K562 (cell line): Measurements from ENCODE around the gene SNRNP40. TPM values are rescaled to one million over a fixed set of nuclear protein-coding genes. Genes with fewer than 3 reads are reported as not detected.

Source experiments
- ATAC-seq: fragments of 200-7000 bp; cut with Tn5 transposase; 3 replicates; pipeline ENCODE4 v1.9.1; 2020; ENCODE audit warnings: moderate library complexity
- BruUV-seq: library from RNA; stranded (reverse); fragments of 400-500 nt; replicated peaks from 2 replicates; lab custom pipeline; 2021; lab: Mats Ljungman, UMichigan
- CTCF ChIA-PET: fragments of 300-600 bp; formaldehyde crosslinking; extraction: SDS; loops from one replicate; lab custom pipeline; 2021; ENCODE audit warnings: low intra/inter-chr PET ratio; lab: Yijun Ruan, JAX
- POLR2A ChIA-PET: fragments of 300-600, 350-650 bp; sonication (Branson Sonifier 250); formaldehyde crosslinking; extraction: SDS; loops from one replicate; lab custom pipeline; 2021; ENCODE audit warnings: antibody characterized with exemption, inconsistent platforms; lab: Yijun Ruan, JAX
- DNase-seq, 4 experiments: peaks; one replicate each; pipeline versions ENCODE4 v3.0.0 to v3.0.0-alpha.2; 2011 to 2018; ENCODE audit warnings: low spot score in 3 of 4, mixed read lengths in 3 of 4; ENCODE audit errors: extremely low read depth in 1 of 4
- FAIRE-seq: peaks from 2 replicates; lab custom pipeline; 2011; peaks lifted over from hg19 to GRCh38; lab: Jason Lieb, UNC
- H2AFZ ChIP-seq: 2 replicates; pipeline ENCODE4 v1.6.0; 2011; ENCODE audit warnings: low read depth, low read length, control low read depth, inconsistent platforms
- H3K27ac ChIP-seq: fragments of 200-600 bp; 3 replicates; pipeline ENCODE4 v1.8.0; 2011; ENCODE audit warnings: low read depth, mild to moderate bottlenecking, control low read depth, inconsistent platforms, low read length, moderate library complexity, mixed read lengths; ENCODE audit errors: extremely low read depth
- H3K27me3 ChIP-seq, 2 experiments: fragments of 300-600 bp in 1 of 2; 2 replicates in 1 of 2; 3 replicates in 1 of 2; pipeline versions ENCODE4 v1.6.0 to v1.8.0; 2011; ENCODE audit warnings: inconsistent platforms in 2 of 2, low read length in 2 of 2, mild to moderate bottlenecking in 1 of 2, mixed read lengths in 1 of 2, moderate library complexity in 1 of 2; ENCODE audit not compliant: control insufficient read depth in 2 of 2, insufficient read depth in 2 of 2
- H3K36me3 ChIP-seq: fragments of 300-600 bp; 3 replicates; pipeline ENCODE4 v1.8.0; 2011; ENCODE audit warnings: mild to moderate bottlenecking, low read length, inconsistent platforms; ENCODE audit not compliant: control insufficient read depth, insufficient read depth
- H3K4me1 ChIP-seq, 2 experiments: fragments of 200-600 bp in 1 of 2; replicated peaks in 1 of 2; 2 replicates in 1 of 2; 3 replicates in 1 of 2; pipeline versions ENCODE4 v1.5.1 to v1.8.0; 2011; ENCODE audit warnings: inconsistent platforms in 2 of 2, low read length in 2 of 2, mild to moderate bottlenecking in 1 of 2, mixed read lengths in 1 of 2, moderate library complexity in 1 of 2; ENCODE audit not compliant: control insufficient read depth in 2 of 2, insufficient read depth in 2 of 2
- H3K4me2 ChIP-seq: 2 replicates; pipeline ENCODE4 v1.6.1; 2011; ENCODE audit warnings: low read length, control low read depth, inconsistent platforms, mixed read lengths; ENCODE audit not compliant: insufficient read depth
- H3K4me3 ChIP-seq: fragments of 200-600 bp; sonication (generic), shearing (Covaris generic); 2 replicates; pipeline ENCODE4 v1.5.1; 2016; ENCODE audit warnings: control low read depth, inconsistent platforms
- H3K79me2 ChIP-seq: fragments of 200-600 bp; 3 replicates; pipeline ENCODE4 v1.8.0; 2011; ENCODE audit warnings: low read length, inconsistent platforms; ENCODE audit not compliant: control insufficient read depth, insufficient read depth
- H3K9ac ChIP-seq, 2 experiments: 2 replicates each; pipeline versions ENCODE4 v1.6.0 to v1.6.1; 2011; ENCODE audit warnings: low read depth in 2 of 2, low read length in 2 of 2, control low read depth in 1 of 2, inconsistent platforms in 1 of 2, mild to moderate bottlenecking in 1 of 2, mixed read lengths in 1 of 2; ENCODE audit not compliant: insufficient read depth in 1 of 2
- H3K9me1 ChIP-seq: one replicate; pipeline ENCODE4 v1.6.0; 2011; ENCODE audit warnings: inconsistent platforms, mild to moderate bottlenecking, low read length, moderate library complexity; ENCODE audit not compliant: control insufficient read depth, insufficient read depth
- H3K9me3 ChIP-seq: replicated peaks from 2 replicates; pipeline ENCODE4 v1.5.1; 2011; ENCODE audit warnings: low read depth, low read length, inconsistent platforms; ENCODE audit not compliant: control insufficient read depth, insufficient read depth
- H4K20me1 ChIP-seq: replicated peaks from 2 replicates; pipeline ENCODE4 v1.6.1; 2011; ENCODE audit warnings: low read length, inconsistent platforms, mixed read lengths; ENCODE audit not compliant: control insufficient read depth, insufficient read depth
- BRD4 ChIP-seq: fragments of 200-600 bp; sonication (generic); IDR thresholded peaks from 2 replicates; pipeline ENCODE4 v1.6.1; 2017; ENCODE audit warnings: inconsistent platforms
- DLX4 ChIP-seq: fragments of 250-450 bp; sonication (Bioruptor Pico); IDR thresholded peaks from 2 replicates; pipeline ENCODE4 v1.6.1; 2021; ENCODE audit warnings: mild to moderate bottlenecking
- FOXA1 ChIP-seq: fragments of 450-650 bp; IDR thresholded peaks from 2 replicates; pipeline ENCODE4 v1.6.1; 2016; ENCODE audit warnings: mild to moderate bottlenecking, borderline replicate concordance
- HES1 ChIP-seq: fragments of 450-650 bp; IDR thresholded peaks from 2 replicates; pipeline ENCODE4 v1.6.1; 2016; ENCODE audit warnings: low read depth, mild to moderate bottlenecking, moderate library complexity
- KAT7 ChIP-seq: sonication (generic); formaldehyde crosslinking; IDR thresholded peaks from 2 replicates; pipeline ENCODE4 v1.8.0; 2022; ENCODE audit warnings: missing genetic modification reagents, mild to moderate bottlenecking, borderline replicate concordance
- MED1 ChIP-seq: sonication (generic); formaldehyde crosslinking; IDR thresholded peaks from 2 replicates; pipeline ENCODE4 v1.8.1; 2023; ENCODE audit warnings: missing genetic modification reagents, borderline replicate concordance
- SMAD1 ChIP-seq: fragments of 150-350 bp; IDR thresholded peaks from 2 replicates; pipeline ENCODE4 v1.6.1; 2014; ENCODE audit warnings: low read length, low read depth; ENCODE audit not compliant: partially characterized antibody
- SRSF3 ChIP-seq: fragments of 200-400 bp; formaldehyde crosslinking; IDR thresholded peaks from 2 replicates; pipeline ENCODE4 v1.6.1; 2016; ENCODE audit warnings: mild to moderate bottlenecking, low read length, moderate library complexity; ENCODE audit not compliant: insufficient read depth
- ZBTB26 ChIP-seq: fragments of 450-650 bp; formaldehyde crosslinking; IDR thresholded peaks from 2 replicates; pipeline ENCODE4 v1.4.0; 2022; ENCODE audit warnings: missing genetic modification characterization
- ZNF143 ChIP-seq: sonication (generic); formaldehyde crosslinking; IDR thresholded peaks from 2 replicates; pipeline ENCODE4 v1.9.0; 2022; ENCODE audit warnings: mild to moderate bottlenecking, missing genetic modification reagents
- ZNF280A ChIP-seq: fragments of 450-650 bp; IDR thresholded peaks from 2 replicates; pipeline ENCODE4 v1.6.1; 2018; ENCODE audit warnings: mild to moderate bottlenecking, low read depth; ENCODE audit not compliant: partially characterized antibody
- ZNF384 ChIP-seq: IDR thresholded peaks from 2 replicates; pipeline ENCODE4 v1.6.1; 2012; ENCODE audit warnings: low read depth, low read length, improper control_type of control experiment
- ZNF395 ChIP-seq: fragments of 200-800 bp; sonication (Bioruptor generic); IDR thresholded peaks from 2 replicates; pipeline ENCODE4 v1.6.1; 2017; ENCODE audit warnings: missing genetic modification characterization, missing compliant biosample characterization
- ZNF830 ChIP-seq: fragments of 250-450 bp; sonication (Bioruptor Pico); IDR thresholded peaks from 2 replicates; pipeline ENCODE4 v1.5.0; 2021; ENCODE audit warnings: mild to moderate bottlenecking
- WGBS: fragments of 100-300 bp; shearing (Covaris generic); methylation state at CpG from one replicate; pipeline ENCODE4 v1.1.6; 2016; ENCODE audit warnings: low coverage, mixed read lengths; ENCODE audit not compliant: insufficient coverage; ENCODE audit errors: missing lambda C conversion rate; 5-methylcytosine and 5-hydroxymethylcytosine counted together
- in situ Hi-C: fragments of 300-500 bp; cut with MboI; formaldehyde crosslinking; loops from 4 replicates; pipeline ENCODE4 v1.15.0; 2018; ENCODE audit warnings: inconsistent platforms, mixed read lengths
- intact Hi-C: fragments of 100-400 bp; cut with micrococcal nuclease; formaldehyde crosslinking; loops from 2 replicates; pipeline ENCODE4 v1.14.2; 2022
- polyA plus RNA-seq, 8 experiments: library from polyadenylated mRNA; depleted of rRNA in 4 of 8; stranded (reverse) in 5 of 8; unstranded in 3 of 8; fragments of >200 nt; fragmentation: Nextera tagmentation in 2 of 8; fragmentation: Illumina TruSeq in 1 of 8; extraction: Ambion mirVana in 2 of 8; extraction: Trizol in 1 of 8; gene quantifications; 2 replicates each; pipeline versions ENCODE4 v1.2.1 to v1.2.3, GENCODE V29; 2011 to 2014; ENCODE audit warnings: inconsistent platforms in 1 of 8, missing spikeins in 1 of 8
- total RNA-seq, 7 experiments: library from RNA; depleted of rRNA in 6 of 7; stranded (reverse); fragments of >200 nt in 6 of 7; fragmentation: Illumina TruSeq in 2 of 7; extraction: Trizol in 2 of 7; gene quantifications; 2 replicates each; pipeline versions ENCODE4 v1.2.1 to v1.2.3, GENCODE V29; 2011 to 2021; ENCODE audit warnings: low replicate concordance in 1 of 7

SNRNP40 gene
- total and polyA plus RNA-seq, 9 of the 15 experiments (the other 6 are each of a cell fraction or from before 2014, with no cell fraction given) = 48.7 to 278 (median 163) TPM

GRCh38 chr1:31238612-31238985 lies 58.0 kb downstream of the SNRNP40 start (continued):
- TF ChIP-seq KAT7 (CRISPR knock-in tag) = no peak
- no peak for TF ChIP-seq FOXA1
- no peak for TF ChIP-seq BRD4

- Histone ChIP-seq H4K20me1 (peaks cover 14% of the 10 kb centered on the region), H3K27ac (no peak overlapping the region), H3K9me1 (no peaks in the 10 kb centered on the region), H3K9me3 (no peaks in the 10 kb centered on the region; the same call in 1 of the 2 replicates), H3K27me3 (peaks cover 42 to 57% of the 10 kb centered on the region in 2 experiments), H3K9ac (no peak overlapping the region), H2AFZ (no peak overlapping the region), H3K79me2 (no peaks in the 10 kb centered on the region), H3K4me3 (no peak overlapping the region), H3K4me2 (no peak overlapping the region), H3K4me1 (peaks cover 0 to 10% of the 10 kb centered on the region in 2 experiments; a peak in 2 of 5 replicates), H3K36me3 (no peaks in the 10 kb centered on the region)
- DNase-seq = no peak
- in situ Hi-C loops = no loop called here
- no peak for ATAC-seq
- CTCF ChIA-PET = no interaction called here
- intact Hi-C loops = no loop called here
- no TSS peak for BruUV-seq
- 1% methylated on average over 4 of the region's 4 CpGs for WGBS
- POLR2A ChIA-PET = interaction anchor here (0.6 kb wide), 1 partner anchor 1870 kb away, joined by 3 read pairs; no protein-coding TSS in a partner anchor
- FAIRE-seq = no peak
- TF ChIP-seq SRSF3 (no peak), ZNF395 (CRISPR knock-in tag) (no peak), HES1 (no peak), ZNF143 (CRISPR knock-in tag) (no peak), ZNF384 (no peak), MED1 (CRISPR knock-in tag) (no peak), ZNF280A (no peak), ZNF830 (CRISPR knock-in tag) (no peak), ZBTB26 (no peak), DLX4 (no peak), SMAD1 (no peak)
Observed at GRCh38 chr1:31234870-31235269, 61.7 kb downstream of the SNRNP40 start.
